ENCODE results near the gene FAHD1. TPM values are rescaled to one million over a fixed set of nuclear protein-coding genes. Genes with fewer than 3 reads are reported as not detected.
A peak's percentile ranks its signal among the peaks of the same experiment; 100 is the strongest.

FAHD1 gene
- total and polyA plus RNA-seq, 9 of the 15 experiments (the other 6 are each of a cell fraction or from before 2014, with no cell fraction given): 2.2 to 20.9 (median 10.7) TPM

DNA sequence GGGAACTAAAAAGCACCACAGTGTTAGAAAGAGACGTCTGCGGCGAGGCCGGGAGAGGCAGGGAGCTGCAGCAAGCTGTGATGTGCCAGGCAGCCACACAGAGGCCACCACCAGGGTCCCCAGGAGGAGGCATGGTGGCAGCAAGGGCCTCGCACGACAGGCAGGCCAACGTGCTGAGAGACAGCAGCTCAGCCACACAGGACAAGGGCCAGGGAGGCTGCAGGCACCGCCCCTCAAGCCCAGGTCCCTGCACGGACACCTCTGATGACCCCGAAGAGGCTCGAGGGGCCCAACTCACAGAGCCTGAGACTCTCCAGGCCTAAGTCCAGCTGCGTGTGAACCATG lies 6.1 kb upstream of the FAHD1 start:
- H3K4me2 ChIP-seq (ENCODE audit: insufficient read depth, low read length): no peak overlapping the region
- no peak for FAIRE-seq
- H3K27ac ChIP-seq (ENCODE audit: extremely low read depth, low read depth, low read length): no peak overlapping the region
- no peaks in the 10 kb centered on the region for H3K9me3 ChIP-seq (replicated peaks; ENCODE audit: control insufficient read depth, insufficient read depth, low read depth, low read length)
- no peaks in the 10 kb centered on the region for H3K9me1 ChIP-seq (ENCODE audit: control insufficient read depth, insufficient read depth, low read length)
- ChIA-PET POLR2A (interaction anchor here (0.6 to 1.1 kb wide), 4 partner anchors 8 to 334 kb away, joined by 3 to 7 read pairs (median 4); partner anchors contain the start of genes RPS2 and TRAF7), CTCF (ENCODE audit: low intra/inter-chr PET ratio) (no interaction called here)
- H3K36me3 ChIP-seq (ENCODE audit: control insufficient read depth, insufficient read depth, low read length): peaks cover 3% of the 10 kb centered on the region; the same call in 1 of the 3 replicates
- peaks cover 3% of the 10 kb centered on the region; the same call in 1 of the 3 replicates for H3K79me2 ChIP-seq (ENCODE audit: control insufficient read depth, insufficient read depth, low read length)
- in situ Hi-C loops (cut with MboI): no loop called here
- H3K27me3 ChIP-seq (ENCODE audit: control insufficient read depth in 2 of 2, insufficient read depth in 2 of 2, low read length in 2 of 2): no peaks in the 10 kb centered on the region
- H4K20me1 ChIP-seq (replicated peaks; ENCODE audit: control insufficient read depth, insufficient read depth, low read length): no peaks in the 10 kb centered on the region
- H3K9ac ChIP-seq (ENCODE audit: insufficient read depth in 1 of 2, low read depth in 2 of 2, low read length in 2 of 2): peak overlapping the region in 1 of 2 experiments; percentile 14; a peak in 1 of 4 replicates
- no peak overlapping the region for H3K4me3 ChIP-seq
- peaks cover 3 to 57% of the 10 kb centered on the region in 2 experiments; a peak in 3 of 5 replicates for H3K4me1 ChIP-seq (replicated peaks in 1 of 2; ENCODE audit: control insufficient read depth in 2 of 2, insufficient read depth in 2 of 2, low read length in 2 of 2)
- TF ChIP-seq POLR2G (IDR thresholded peaks at IDR 0.05; ENCODE audit: low read depth, low read length) (peak; percentile 45; the same call in 1 of the 2 replicates), BRD4 (IDR thresholded peaks at IDR 0.05) (no peak), ARID1B (IDR thresholded peaks at IDR 0.05) (no peak)
- no peak for ATAC-seq
- intact Hi-C loops (cut with micrococcal nuclease): no loop called here
- DNase-seq (ENCODE audit: extremely low read depth in 1 of 4, low spot score in 3 of 4): no peak
- no TSS peak for BruUV-seq (replicated peaks)
- no peak overlapping the region for H2AFZ ChIP-seq (ENCODE audit: low read depth, low read length)
- 76% methylated on average over 11 of the region's 12 CpGs for WGBS (ENCODE audit: insufficient coverage, low coverage, missing lambda C conversion rate)

DNA sequence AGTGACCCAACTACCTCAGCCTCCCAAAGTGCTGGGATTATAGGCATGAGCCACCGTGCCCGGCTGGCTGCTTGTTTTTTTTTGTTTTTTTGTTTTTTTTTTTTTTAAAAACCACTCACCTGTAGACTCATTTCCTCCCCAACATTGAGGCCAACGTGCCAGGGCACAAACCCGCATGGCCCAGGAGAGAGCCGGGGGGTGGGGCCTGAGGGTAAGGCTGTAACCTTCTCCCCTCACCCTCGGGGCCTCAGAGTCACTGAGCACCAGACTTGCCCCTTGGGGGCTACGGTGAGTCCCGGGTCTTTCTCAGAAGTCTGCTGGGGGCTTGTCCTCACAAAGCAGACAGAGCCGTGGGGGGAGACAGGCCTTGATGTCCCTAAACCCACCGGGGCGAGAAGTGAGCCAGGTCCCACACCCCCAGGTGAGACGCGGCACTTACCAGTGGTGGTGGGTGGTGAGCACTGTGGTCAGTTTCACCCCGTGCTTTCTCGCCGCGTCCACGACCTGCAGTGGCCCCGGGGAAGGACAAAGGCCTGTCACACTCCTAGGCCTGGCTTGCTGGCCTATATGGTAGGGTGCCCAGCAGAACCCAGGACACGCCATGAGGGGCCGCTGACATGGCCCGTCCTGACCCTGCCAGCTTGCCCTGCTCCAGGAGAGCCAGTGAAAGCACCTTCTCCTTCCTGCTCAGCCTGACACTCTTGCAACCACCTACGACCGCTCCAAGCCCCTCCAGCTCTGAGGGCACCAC lies 5.0 kb upstream of the FAHD1 start:
- WGBS (ENCODE audit: insufficient coverage, low coverage, missing lambda C conversion rate): 85% methylated on average over 21 of the region's 24 CpGs
- Histone ChIP-seq H3K27ac (ENCODE audit: extremely low read depth, low read depth, low read length) (no peak overlapping the region), H3K9me3 (replicated peaks; ENCODE audit: control insufficient read depth, insufficient read depth, low read depth, low read length) (no peaks in the 10 kb centered on the region), H3K9ac (ENCODE audit: insufficient read depth in 1 of 2, low read depth in 2 of 2, low read length in 2 of 2) (no peak overlapping the region), H3K27me3 (ENCODE audit: control insufficient read depth in 2 of 2, insufficient read depth in 2 of 2, low read length in 2 of 2) (no peaks in the 10 kb centered on the region), H3K9me1 (ENCODE audit: control insufficient read depth, insufficient read depth, low read length) (no peaks in the 10 kb centered on the region), H3K4me3 (no peak overlapping the region), H3K4me1 (replicated peaks in 1 of 2; ENCODE audit: control insufficient read depth in 2 of 2, insufficient read depth in 2 of 2, low read length in 2 of 2) (peaks cover 3 to 59% of the 10 kb centered on the region in 2 experiments; a peak in 3 of 5 replicates), H3K79me2 (ENCODE audit: control insufficient read depth, insufficient read depth, low read length) (peaks cover 4% of the 10 kb centered on the region; the same call in 2 of the 3 replicates), H3K36me3 (ENCODE audit: control insufficient read depth, insufficient read depth, low read length) (no peaks in the 10 kb centered on the region; the same call in 2 of the 3 replicates), H2AFZ (ENCODE audit: low read depth, low read length) (no peak overlapping the region), H3K4me2 (ENCODE audit: insufficient read depth, low read length) (no peak overlapping the region), H4K20me1 (replicated peaks; ENCODE audit: control insufficient read depth, insufficient read depth, low read length) (no peaks in the 10 kb centered on the region)
- ChIA-PET POLR2A (no interaction called here), CTCF (ENCODE audit: low intra/inter-chr PET ratio) (no interaction called here)
- BruUV-seq (replicated peaks): no TSS peak
- in situ Hi-C loops (cut with MboI) (no loop called here), intact Hi-C loops (cut with micrococcal nuclease) (no loop called here)
- DNase-seq (ENCODE audit: extremely low read depth in 1 of 4, low spot score in 3 of 4) (no peak), ATAC-seq (no peak), FAIRE-seq (no peak)
- TF ChIP-seq ELF2 (CRISPR knock-in tag; IDR thresholded peaks at IDR 0.05) (no peak), ZNF444 (CRISPR knock-in tag; IDR thresholded peaks at IDR 0.05) (no peak), ZNF232 (CRISPR knock-in tag; IDR thresholded peaks at IDR 0.05) (no peak), CTBP1 (IDR thresholded peaks at IDR 0.05; ENCODE audit: borderline replicate concordance) (no peak), ZNF384 (IDR thresholded peaks at IDR 0.05; ENCODE audit: low read depth, low read length) (no peak)
- TF ChIP-seq, protein P1, sequence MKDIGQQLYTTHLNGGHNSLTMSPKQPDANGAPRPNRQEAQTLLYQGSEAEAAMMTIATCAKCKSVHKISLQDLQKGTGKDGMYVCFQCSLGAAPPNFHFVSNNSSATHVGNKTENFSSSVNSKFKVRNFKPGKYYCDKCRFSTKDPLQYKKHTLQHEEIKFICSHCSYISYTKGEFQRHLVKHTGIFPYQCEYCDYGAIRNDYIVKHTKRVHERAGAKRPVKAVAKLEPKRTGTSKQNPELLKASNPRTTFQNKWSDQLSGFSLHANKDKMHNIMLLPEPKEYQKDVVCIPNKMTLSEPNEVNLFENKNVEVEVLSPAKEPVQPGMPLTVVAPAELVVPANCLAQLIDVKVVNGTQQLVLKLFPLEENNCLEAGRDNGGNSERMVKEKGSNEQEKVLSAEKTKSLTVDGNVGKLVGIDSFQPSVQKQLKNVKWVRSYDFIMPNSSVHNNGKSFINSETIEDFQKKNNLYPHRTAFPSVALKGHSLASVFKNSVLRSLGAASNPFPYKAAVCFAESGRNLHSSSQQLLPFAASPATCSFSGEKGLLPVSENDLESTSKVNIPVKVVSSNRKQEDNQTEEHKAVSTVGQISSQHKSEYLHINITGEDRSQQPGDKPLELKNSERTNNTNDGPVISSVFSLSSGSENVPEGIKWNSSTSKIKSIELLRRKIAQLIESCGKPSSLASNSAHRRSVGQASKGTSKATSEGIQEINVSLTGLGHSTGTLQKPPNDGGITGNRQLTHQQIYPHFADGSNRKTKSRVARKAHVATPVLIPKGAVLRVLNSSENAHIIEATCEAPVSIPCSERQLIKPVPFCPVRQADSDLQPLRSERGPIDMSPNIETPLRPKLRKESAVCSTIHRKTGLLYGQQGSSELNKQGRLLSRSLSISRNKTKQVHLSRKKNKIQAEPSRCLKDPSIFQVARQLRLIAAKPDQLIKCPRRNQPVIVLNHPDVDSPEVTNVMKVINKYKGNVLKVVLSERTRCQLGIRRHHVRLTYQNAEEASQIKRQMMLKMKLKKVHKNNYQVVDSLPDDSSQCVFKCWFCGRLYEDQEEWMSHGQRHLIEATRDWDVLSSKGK (CRISPR knock-in tag; IDR thresholded peaks at IDR 0.05): no peak
- TF ChIP-seq, protein P2, sequence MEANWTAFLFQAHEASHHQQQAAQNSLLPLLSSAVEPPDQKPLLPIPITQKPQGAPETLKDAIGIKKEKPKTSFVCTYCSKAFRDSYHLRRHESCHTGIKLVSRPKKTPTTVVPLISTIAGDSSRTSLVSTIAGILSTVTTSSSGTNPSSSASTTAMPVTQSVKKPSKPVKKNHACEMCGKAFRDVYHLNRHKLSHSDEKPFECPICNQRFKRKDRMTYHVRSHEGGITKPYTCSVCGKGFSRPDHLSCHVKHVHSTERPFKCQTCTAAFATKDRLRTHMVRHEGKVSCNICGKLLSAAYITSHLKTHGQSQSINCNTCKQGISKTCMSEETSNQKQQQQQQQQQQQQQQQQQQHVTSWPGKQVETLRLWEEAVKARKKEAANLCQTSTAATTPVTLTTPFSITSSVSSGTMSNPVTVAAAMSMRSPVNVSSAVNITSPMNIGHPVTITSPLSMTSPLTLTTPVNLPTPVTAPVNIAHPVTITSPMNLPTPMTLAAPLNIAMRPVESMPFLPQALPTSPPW (CRISPR knock-in tag; IDR thresholded peaks at IDR 0.05): no peak

Measured in K562 (cell line).